Activated CD8-positive, alpha-beta memory T cell treated with anti-CD3 and anti-CD28 coated beads, Interleukin-2, amount 50 U/mL, for 1 hour (primary cell): ENCODE results near the gene NIN.

Experiments
- DNase-seq: peaks from one replicate; pipeline ENCODE4 v3.0.0-alpha.2; 2020; ENCODE audit errors: extremely low read depth

The NIN gene

GRCh38 chr14:50830932-50831725, at the start of gene NIN:
Gene NIN (minus strand): TSS chr14:50831162. CDS start chr14:50822056, 9,106 bp downstream.
- DNase-seq: no peak

GRCh38 chr14:50875359-50876070, 44.6 kb upstream of the NIN start:
- DNase-seq: peak; percentile 12

GRCh38 chr14:50874757-50875156, 43.8 kb upstream of the NIN start:
- no peak for DNase-seq

GRCh38 chr14:50871914-50872732, 41.2 kb upstream of the NIN start, which contains the start of gene ABHD12B:
Gene ABHD12B (plus strand): TSS chr14:50872053. CDS start chr14:50872175, 122 bp downstream.
- DNase-seq: no peak

GRCh38 chr14:50871228-50871627, 40.3 kb upstream of the NIN start:
- DNase-seq: no peak

- no peak for DNase-seq
Observed at GRCh38 chr14:50865391-50866076, 34.6 kb upstream of the NIN start.

GRCh38 chr14:50864946-50865345, 34.0 kb upstream of the NIN start:
- DNase-seq: no peak

- DNase-seq: no peak
Observed at GRCh38 chr14:50864237-50864636, 33.3 kb upstream of the NIN start.

- no peak for DNase-seq
Observed at GRCh38 chr14:50862036-50862570, 31.1 kb upstream of the NIN start.

GRCh38 chr14:50860478-50861086, 29.6 kb upstream of the NIN start:
- peak; percentile 67 for DNase-seq

GRCh38 chr14:50859296-50859624, 28.3 kb upstream of the NIN start:
- DNase-seq: no peak

- no peak for DNase-seq
Observed at GRCh38 chr14:50856660-50857059, 25.7 kb upstream of the NIN start.

GRCh38 chr14:50855558-50855957, 24.6 kb upstream of the NIN start:
- DNase-seq: no peak

- DNase-seq: no peak
Observed at GRCh38 chr14:50854521-50854920, 23.6 kb upstream of the NIN start.

- DNase-seq: no peak
Observed at GRCh38 chr14:50853891-50854290, 22.9 kb upstream of the NIN start.

- DNase-seq: no peak
Observed at GRCh38 chr14:50846226-50846880, 15.4 kb upstream of the NIN start.

- DNase-seq: no peak
Observed at GRCh38 chr14:50845166-50845565, 14.2 kb upstream of the NIN start.

- DNase-seq: no peak
Observed at GRCh38 chr14:50844391-50844790, 13.4 kb upstream of the NIN start.

- no peak for DNase-seq
Observed at GRCh38 chr14:50839691-50840090, 8.7 kb upstream of the NIN start.

GRCh38 chr14:50839048-50839447, 8.1 kb upstream of the NIN start:
- no peak for DNase-seq
